H1 (cell line): ENCODE measurements around the gene RAB5B. TPM values are rescaled to one million over a fixed set of nuclear protein-coding genes. Genes with fewer than 3 reads are reported as not detected.

ENCODE experiments used
- CTCF ChIA-PET: fragments of 300-600 bp; sonication (Branson Sonifier 250); formaldehyde crosslinking; loops from one replicate; lab custom pipeline; 2021; ENCODE audit not compliant: partially characterized antibody; lab: Charles Lee
- POLR2A ChIA-PET: fragments of 300-600 bp; sonication (Branson Sonifier 250); formaldehyde crosslinking; loops from one replicate; lab custom pipeline; 2021; ENCODE audit warnings: inconsistent platforms; ENCODE audit not compliant: partially characterized antibody; lab: Charles Lee
- DNase-seq, 2 experiments: peaks; one replicate each; pipeline versions ENCODE4 v3.0.0 to v3.0.0-alpha.2; 2010 to 2022; ENCODE audit warnings: low spot score in 2 of 2, low read depth in 1 of 2, mixed read lengths in 1 of 2
- FAIRE-seq: peaks from 2 replicates; lab custom pipeline; 2011; peaks lifted over from hg19 to GRCh38; lab: Jason Lieb, UNC
- H2AFZ ChIP-seq: 2 replicates; pipeline ENCODE4 v1.8.1; 2012; ENCODE audit warnings: low read length, inconsistent platforms
- H2AK5ac ChIP-seq: 2 replicates; pipeline ENCODE4 v1.6.1; 2013; ENCODE audit warnings: low read depth, low read length
- H2BK120ac ChIP-seq: replicated peaks from 2 replicates; pipeline ENCODE3; 2013; ENCODE audit warnings: low read depth, low read length, inconsistent platforms
- H2BK12ac ChIP-seq: 2 replicates; pipeline ENCODE4 v1.6.1; 2013; ENCODE audit warnings: low read depth, low read length
- H2BK15ac ChIP-seq: 2 replicates; pipeline ENCODE4 v1.6.1; 2013; ENCODE audit warnings: low read length
- H2BK20ac ChIP-seq: 2 replicates; pipeline ENCODE4 v1.6.1; 2013; ENCODE audit warnings: low read length
- H2BK5ac ChIP-seq: 2 replicates; pipeline ENCODE4 v1.6.1; 2013; ENCODE audit warnings: low read depth, low read length
- H3K14ac ChIP-seq: 2 replicates; pipeline ENCODE4 v1.6.1; 2013; ENCODE audit warnings: inconsistent platforms; ENCODE audit not compliant: insufficient read length
- H3K18ac ChIP-seq: 2 replicates; pipeline ENCODE4 v1.6.1; 2013; ENCODE audit warnings: low read length; ENCODE audit errors: extremely low read depth
- H3K23ac ChIP-seq: 2 replicates; pipeline ENCODE4 v1.6.1; 2013; ENCODE audit warnings: inconsistent platforms; ENCODE audit not compliant: insufficient read length
- H3K23me2 ChIP-seq: 2 replicates; pipeline ENCODE4 v1.6.1; 2013; ENCODE audit warnings: low read depth, low read length
- H3K27ac ChIP-seq: 2 replicates; pipeline ENCODE4 v1.6.1; 2011; ENCODE audit warnings: low read depth, low read length, inconsistent platforms
- H3K27me3 ChIP-seq, 4 experiments: replicated peaks in 1 of 4; 1 replicate in 1 of 4; 2 replicates in 3 of 4; pipeline versions ENCODE4 v1.6.1 to v1.8.1; 2011 to 2013; ENCODE audit warnings: low read length in 3 of 4, mild to moderate bottlenecking in 3 of 4, inconsistent platforms in 2 of 4, mixed read lengths in 2 of 4, moderate library complexity in 1 of 4; ENCODE audit not compliant: control insufficient read depth in 3 of 4, insufficient read depth in 3 of 4; ENCODE audit errors: extremely low read depth in 1 of 4
- H3K36me3 ChIP-seq, 4 experiments: 2 replicates each; pipeline versions ENCODE4 v1.6.1 to v1.8.1; 2011 to 2013; ENCODE audit warnings: mild to moderate bottlenecking in 4 of 4, low read length in 3 of 4, moderate library complexity in 2 of 4, control low read depth in 1 of 4, inconsistent platforms in 1 of 4; ENCODE audit not compliant: insufficient read depth in 4 of 4, control insufficient read depth in 2 of 4
- H3K4ac ChIP-seq: replicated peaks from 2 replicates; pipeline ENCODE3; 2013; ENCODE audit warnings: low read length, low read depth, mixed read lengths, inconsistent platforms; ENCODE audit not compliant: insufficient read length
- H3K4me1 ChIP-seq, 4 experiments: replicated peaks in 1 of 4; 1 replicate in 1 of 4; 2 replicates in 3 of 4; pipeline versions ENCODE4 v1.6.1 to v1.8.1; 2011 to 2013; ENCODE audit warnings: low read length in 3 of 4, inconsistent platforms in 2 of 4, mixed read lengths in 1 of 4; ENCODE audit not compliant: insufficient read depth in 4 of 4, control insufficient read depth in 3 of 4
- H3K4me2 ChIP-seq, 2 experiments: 2 replicates each; pipeline versions ENCODE4 v1.6.1 to v1.8.1; 2011 to 2013; ENCODE audit warnings: low read depth in 2 of 2, low read length in 2 of 2, control low read depth in 1 of 2, inconsistent platforms in 1 of 2, mild to moderate bottlenecking in 1 of 2; ENCODE audit not compliant: insufficient read depth in 1 of 2
- H3K4me3 ChIP-seq, 4 experiments: fragments of 200-600, 300-600 bp in 1 of 4; sonication (generic), shearing (Covaris generic), sonication (Bioruptor Twin) in 1 of 4; 2 replicates each; pipeline versions ENCODE4 v1.5.1 to v1.8.1; 2011 to 2016; ENCODE audit warnings: low read length in 4 of 4, low read depth in 3 of 4, control low read depth in 2 of 4, inconsistent platforms in 2 of 4, mild to moderate bottlenecking in 2 of 4, mixed read lengths in 1 of 4, moderate library complexity in 1 of 4; ENCODE audit not compliant: insufficient read depth in 2 of 4; ENCODE audit errors: extremely low read depth in 1 of 4
- H3K56ac ChIP-seq: replicated peaks from 2 replicates; pipeline ENCODE3; 2013; ENCODE audit warnings: low read depth, mild to moderate bottlenecking, mixed read lengths, low read length, inconsistent platforms; ENCODE audit not compliant: insufficient read length
- H3K79me1 ChIP-seq: 2 replicates; pipeline ENCODE4 v1.6.1; 2013; ENCODE audit warnings: low read depth, low read length, control low read depth
- H3K79me2 ChIP-seq, 2 experiments: 2 replicates each; pipeline versions ENCODE4 v1.6.1 to v1.8.1; 2012 to 2013; ENCODE audit warnings: low read length in 2 of 2, mild to moderate bottlenecking in 2 of 2, inconsistent platforms in 1 of 2; ENCODE audit not compliant: insufficient read depth in 2 of 2, control insufficient read depth in 1 of 2
- H3K9ac ChIP-seq, 4 experiments: replicated peaks in 1 of 4; 1 replicate in 1 of 4; 2 replicates in 3 of 4; pipeline versions ENCODE4 v1.6.1 to v1.8.1; 2011 to 2013; ENCODE audit warnings: low read depth in 3 of 4, low read length in 3 of 4, control low read depth in 2 of 4, mild to moderate bottlenecking in 2 of 4, moderate library complexity in 2 of 4, inconsistent platforms in 1 of 4; ENCODE audit errors: extremely low read depth in 1 of 4
- H3K9me3 ChIP-seq, 2 experiments: 2 replicates each; pipeline versions ENCODE4 v1.6.1 to v1.8.1; 2012 to 2013; ENCODE audit warnings: mild to moderate bottlenecking in 2 of 2, moderate library complexity in 2 of 2, control low read depth in 1 of 2, inconsistent platforms in 1 of 2, low read depth in 1 of 2, low read length in 1 of 2, mixed read lengths in 1 of 2; ENCODE audit not compliant: insufficient read depth in 2 of 2
- H4K20me1 ChIP-seq, 2 experiments: replicated peaks in 1 of 2; 2 replicates each; pipeline versions ENCODE3 to v1.8.1; 2011 to 2013; ENCODE audit warnings: inconsistent platforms in 2 of 2, low read length in 2 of 2, mild to moderate bottlenecking in 1 of 2; ENCODE audit not compliant: insufficient read depth in 2 of 2, control insufficient read depth in 1 of 2
- H4K5ac ChIP-seq: 2 replicates; pipeline ENCODE4 v1.6.1; 2013; ENCODE audit warnings: low read length, low read depth, mixed read lengths, inconsistent platforms; ENCODE audit not compliant: insufficient read length
- H4K8ac ChIP-seq: 2 replicates; pipeline ENCODE4 v1.8.0; 2013; ENCODE audit warnings: mild to moderate bottlenecking, moderate library complexity, low read length, inconsistent platforms; ENCODE audit not compliant: insufficient read depth; ENCODE audit errors: extremely low read depth
- H4K91ac ChIP-seq: replicated peaks from 2 replicates; pipeline ENCODE3; 2013; ENCODE audit warnings: low read length, mixed read lengths, inconsistent platforms; ENCODE audit not compliant: insufficient read length
- PHF8 ChIP-seq: fragments of 200-600 bp; sonication (generic); conservative IDR thresholded peaks from 2 replicates; pipeline ENCODE4 v1.7.1; 2012; ENCODE audit warnings: low read depth, mild to moderate bottlenecking, inconsistent platforms, low read length, moderate library complexity
- SP1 ChIP-seq: IDR thresholded peaks from 2 replicates; pipeline ENCODE4 v1.6.1; 2011; ENCODE audit warnings: low read depth, low read length
- WGBS, 2 experiments: shearing (Covaris generic) in 1 of 2; methylation state at CpG; one replicate each; pipeline versions ENCODE4 v1.1.6 to v1.1.7; 2013 to 2015; ENCODE audit warnings: low lambda C conversion rate in 2 of 2, mixed read lengths in 2 of 2, inconsistent platforms in 1 of 2, low coverage in 1 of 2, missing lambda C conversion rate in 1 of 2; ENCODE audit not compliant: insufficient replicate concordance in 2 of 2, insufficient coverage in 1 of 2, insufficient read length in 1 of 2; ENCODE audit errors: extremely low coverage in 1 of 2, missing lambda C conversion rate in 1 of 2; 5-methylcytosine and 5-hydroxymethylcytosine counted together
- polyA plus RNA-seq, 7 experiments: library from polyadenylated mRNA; depleted of rRNA in 3 of 7; stranded (reverse) in 5 of 7; unstranded in 2 of 7; fragments of >200 nt in 5 of 7; fragments of 200-250 nt in 2 of 7; gene quantifications; 1 replicate in 5 of 7; 2 replicates in 1 of 7; 4 replicates in 1 of 7; pipeline versions ENCODE4 v1.2.1 to v1.2.3, GENCODE V29; 2011 to 2013; ENCODE audit warnings: missing spikeins in 2 of 7, mixed read lengths in 2 of 7
- total RNA-seq: library from RNA; stranded (reverse); fragmentation: NEBNext Ultra II Directional; extraction: Animal tissue kit (Norgen Biotek cat#: 25700); gene quantifications from 2 replicates; pipeline ENCODE4 v1.2.1, GENCODE V29; 2021

RAB5B gene
- total and polyA plus RNA-seq, 2 of the 8 experiments (the other 6 are each of a cell fraction or from before 2014, with no cell fraction given), result 56.7 to 62.4 TPM

DNA sequence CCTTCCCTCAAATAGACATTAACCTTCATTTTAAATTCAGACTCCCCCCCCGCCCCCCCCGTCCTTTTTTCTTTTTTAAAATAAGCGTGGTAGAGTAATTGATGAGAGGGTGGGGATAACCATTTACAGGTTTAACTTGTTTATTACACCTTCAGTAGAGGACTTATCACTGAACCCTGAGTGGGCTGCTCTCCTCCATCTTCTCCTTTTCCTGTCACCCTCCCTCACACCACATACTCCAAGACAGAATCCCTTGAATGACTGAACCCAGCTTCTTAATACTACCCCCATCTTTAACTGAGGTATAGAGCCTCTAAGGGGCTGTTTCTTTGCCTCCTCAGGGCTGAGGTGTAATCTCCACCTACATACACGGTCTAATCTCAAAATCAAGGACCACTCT lies 43.3 kb downstream of the RAB5B start:
- H2BK20ac ChIP-seq, result no peak overlapping the region
- no peak overlapping the region for H4K5ac ChIP-seq
- H3K18ac ChIP-seq, result no peak overlapping the region
- H2BK5ac ChIP-seq, result no peak overlapping the region
- no peaks in the 10 kb centered on the region for H3K9me3 ChIP-seq
- ChIA-PET CTCF (interaction anchor here (4.9 to 18.1 kb wide), 2 partner anchors 12 to 22 kb away, joined by 33 to 256 read pairs; partner anchors contain the start of gene SUOX), POLR2A (interaction anchor here (1.0 to 1.8 kb wide), 3 partner anchors 9 to 27 kb away, joined by 3 to 6 read pairs (median 3); no protein-coding TSS in a partner anchor)
- H4K20me1 ChIP-seq, result no peaks in the 10 kb centered on the region
- H3K27ac ChIP-seq, result no peak overlapping the region
- H3K4me1 ChIP-seq, result peaks cover 8 to 25% (median 16%) of the 10 kb centered on the region in 4 experiments
- no peak overlapping the region for H3K56ac ChIP-seq
- H3K23me2 ChIP-seq, result peaks cover 12% of the 10 kb centered on the region
- H4K8ac ChIP-seq, result no peak overlapping the region
- no peak overlapping the region for H3K4me2 ChIP-seq
- H4K91ac ChIP-seq, result no peak overlapping the region
- no peak overlapping the region for H3K4me3 ChIP-seq
- no peak overlapping the region; a peak in 1 of 7 replicates for H3K9ac ChIP-seq
- H3K36me3 ChIP-seq, result peaks cover 0 to 5% (median 2%) of the 10 kb centered on the region in 4 experiments; a peak in 2 of 8 replicates
- no peak for FAIRE-seq
- H3K79me2 ChIP-seq, result no peaks in the 10 kb centered on the region
- H2BK12ac ChIP-seq, result no peak overlapping the region
- no peaks in the 10 kb centered on the region; the same call in 1 of the 2 replicates for H3K79me1 ChIP-seq
- WGBS, 2 experiments, result 51% methylated on average over 4 of the region's 4 CpGs; no CpG with 5 or more reads in 1 of the 2 experiments
- no peak overlapping the region for H2BK15ac ChIP-seq
- no peak overlapping the region for H2AFZ ChIP-seq
- no peaks in the 10 kb centered on the region for H3K27me3 ChIP-seq
- H3K4ac ChIP-seq, result no peak overlapping the region
- H3K14ac ChIP-seq, result no peak overlapping the region
- DNase-seq, result no peak
- no peak overlapping the region for H2AK5ac ChIP-seq
- H2BK120ac ChIP-seq, result no peak overlapping the region
- H3K23ac ChIP-seq, result no peak overlapping the region
- no peak for TF ChIP-seq SP1
- no peak for TF ChIP-seq PHF8
